ENCODE measurements around the gene SNED1.

- no peak for TF ChIP-seq CTCF (conservative IDR thresholded peaks at IDR 0.05; ENCODE audit: low read length)
- TF ChIP-seq EZH2phosphoT487 (IDR thresholded peaks at IDR 0.05; ENCODE audit: borderline replicate concordance, low read depth, low read length), result no peak
Observed at GRCh38 chr2:241129086-241129871, 130.9 kb downstream of the SNED1 start.

All from OCI-LY7 (cell line).